ENCODE data around the gene ADD1.

ADD1 gene

DNA sequence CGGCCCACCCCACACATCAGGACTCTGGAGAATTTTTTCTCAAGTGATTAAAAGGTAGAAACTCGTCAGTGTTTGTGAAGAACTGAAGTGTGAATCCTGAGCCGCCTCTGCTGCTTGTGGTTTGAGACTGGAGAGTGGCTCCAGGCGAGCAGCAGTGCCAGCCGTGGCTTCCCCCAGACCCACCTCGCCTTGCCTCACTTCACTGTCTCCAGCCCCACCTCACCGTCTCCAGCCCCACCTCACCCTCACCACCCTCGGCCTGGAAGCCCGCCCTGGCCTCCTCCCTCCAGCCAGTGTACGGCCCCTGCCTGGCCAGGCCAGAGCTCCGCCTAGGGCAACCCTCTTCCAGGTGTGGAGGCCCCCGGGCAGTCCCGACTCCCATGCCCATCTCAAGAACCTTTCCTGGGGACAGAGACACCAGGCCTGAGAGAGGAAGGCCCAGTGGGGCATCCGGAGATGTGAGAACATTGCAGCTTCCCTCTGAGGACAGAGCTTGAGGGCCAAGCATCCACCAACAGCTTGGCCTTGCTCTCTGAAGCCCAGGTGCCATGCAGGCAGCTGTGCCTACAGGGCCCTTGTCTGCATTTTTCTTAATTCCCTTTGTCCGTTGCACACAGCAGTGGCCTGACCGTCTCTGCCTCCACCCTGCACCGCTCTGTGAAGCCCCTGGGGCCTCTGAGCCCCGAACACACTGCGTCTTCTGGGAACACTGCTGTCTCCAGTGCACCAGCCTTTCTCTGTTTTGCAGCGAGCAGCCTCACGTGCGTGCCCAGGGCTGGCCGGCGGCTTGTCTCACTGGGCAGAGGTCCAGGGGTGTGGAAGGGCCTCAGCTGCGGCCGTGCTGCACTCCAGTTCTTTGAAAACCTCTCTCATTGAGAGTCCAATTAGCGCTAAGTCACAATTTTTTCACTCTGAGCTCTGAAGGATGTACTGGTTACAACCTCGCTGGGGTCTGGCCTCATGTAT is 37.0 kb upstream of the ADD1 start:
- H3K4me3 ChIP-seq (replicated peaks; ENCODE audit: low read depth, low read length) = no peak overlapping the region
- peak; percentile 55 for DNase-seq (ENCODE audit: low read depth)
- TF ChIP-seq, protein P1, sequence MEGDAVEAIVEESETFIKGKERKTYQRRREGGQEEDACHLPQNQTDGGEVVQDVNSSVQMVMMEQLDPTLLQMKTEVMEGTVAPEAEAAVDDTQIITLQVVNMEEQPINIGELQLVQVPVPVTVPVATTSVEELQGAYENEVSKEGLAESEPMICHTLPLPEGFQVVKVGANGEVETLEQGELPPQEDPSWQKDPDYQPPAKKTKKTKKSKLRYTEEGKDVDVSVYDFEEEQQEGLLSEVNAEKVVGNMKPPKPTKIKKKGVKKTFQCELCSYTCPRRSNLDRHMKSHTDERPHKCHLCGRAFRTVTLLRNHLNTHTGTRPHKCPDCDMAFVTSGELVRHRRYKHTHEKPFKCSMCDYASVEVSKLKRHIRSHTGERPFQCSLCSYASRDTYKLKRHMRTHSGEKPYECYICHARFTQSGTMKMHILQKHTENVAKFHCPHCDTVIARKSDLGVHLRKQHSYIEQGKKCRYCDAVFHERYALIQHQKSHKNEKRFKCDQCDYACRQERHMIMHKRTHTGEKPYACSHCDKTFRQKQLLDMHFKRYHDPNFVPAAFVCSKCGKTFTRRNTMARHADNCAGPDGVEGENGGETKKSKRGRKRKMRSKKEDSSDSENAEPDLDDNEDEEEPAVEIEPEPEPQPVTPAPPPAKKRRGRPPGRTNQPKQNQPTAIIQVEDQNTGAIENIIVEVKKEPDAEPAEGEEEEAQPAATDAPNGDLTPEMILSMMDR (IDR thresholded peaks at IDR 0.05; ENCODE audit: low read length, missing control alignments) = no peak

DNA sequence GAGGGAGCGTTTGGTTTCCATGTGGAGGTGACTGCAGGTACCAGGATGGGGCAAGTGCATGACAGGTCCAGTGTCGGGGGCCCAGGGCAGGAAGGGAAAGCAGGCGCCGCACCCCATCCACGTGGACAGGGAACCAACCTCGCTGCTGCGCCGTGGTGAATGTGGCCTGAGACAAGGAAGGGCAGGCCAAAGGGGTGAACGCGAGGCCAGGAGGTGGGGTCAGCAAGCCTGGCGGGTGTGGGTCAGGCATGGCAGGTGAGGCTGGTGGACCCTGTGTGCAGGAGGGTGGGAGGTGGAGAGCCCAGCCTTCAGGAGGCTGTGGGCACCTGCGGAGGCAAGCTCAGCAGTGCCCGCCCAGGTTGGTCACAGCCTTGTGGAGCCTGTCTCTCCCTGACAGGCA is 36.1 kb upstream of the ADD1 start:
- no peak for DNase-seq (ENCODE audit: low read depth)
- no peak overlapping the region for H3K4me3 ChIP-seq (replicated peaks; ENCODE audit: low read depth, low read length)
- TF ChIP-seq, protein P1 (IDR thresholded peaks at IDR 0.05; ENCODE audit: low read length, missing control alignments) = no peak

DNA sequence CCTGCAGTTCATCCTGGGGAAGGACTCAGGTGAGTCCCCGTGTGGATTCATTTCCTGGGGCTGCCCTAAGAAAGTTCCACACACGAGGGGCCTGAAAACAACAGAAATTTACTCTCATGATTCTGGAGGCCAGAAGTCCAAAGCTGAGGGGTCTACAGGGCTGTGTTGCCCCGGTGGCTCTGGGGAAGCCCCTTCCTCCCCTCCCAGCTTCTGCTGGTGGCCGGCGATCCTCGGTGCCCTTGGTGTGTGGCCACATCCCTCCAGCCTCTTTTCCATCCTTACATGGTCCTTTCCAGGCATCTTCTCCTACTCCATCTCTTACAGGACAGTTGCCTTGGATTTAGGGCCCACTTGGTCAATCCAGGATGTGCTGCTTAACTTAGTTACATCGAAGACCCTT is 35.6 kb upstream of the ADD1 start:
- DNase-seq (ENCODE audit: low read depth) = no peak
- no peak overlapping the region for H3K4me3 ChIP-seq (replicated peaks; ENCODE audit: low read depth, low read length)
- TF ChIP-seq, protein P1 (IDR thresholded peaks at IDR 0.05; ENCODE audit: low read length, missing control alignments) = no peak

DNA sequence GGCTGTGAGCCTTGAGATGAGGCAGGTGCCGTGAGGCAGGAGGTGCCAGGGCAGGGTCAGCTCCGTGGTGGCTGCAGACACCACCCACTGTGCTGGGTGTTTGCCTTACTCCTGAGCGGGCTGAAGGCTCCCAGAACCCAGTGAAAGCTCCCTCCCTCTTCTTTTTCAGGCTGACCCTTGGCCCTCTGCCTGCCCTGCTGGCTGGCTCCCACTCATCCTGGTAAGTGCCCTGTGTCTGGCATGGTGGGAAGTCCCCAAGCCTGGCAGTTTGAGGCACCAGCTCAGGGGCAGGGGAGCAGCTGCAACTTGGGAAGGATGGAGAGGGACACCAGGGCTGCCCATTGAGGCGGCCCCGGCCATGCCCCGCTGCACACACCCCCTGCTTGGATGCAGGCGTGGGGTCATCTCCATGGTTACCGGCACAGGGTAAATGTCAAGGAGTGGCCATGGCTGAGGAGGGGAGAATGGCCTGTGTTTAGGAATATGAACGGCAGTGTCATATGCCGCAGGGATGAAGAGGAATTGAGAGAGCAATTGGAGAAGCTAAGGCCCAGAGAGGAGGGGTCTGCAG is 33.9 kb upstream of the ADD1 start:
- TF ChIP-seq, protein P1 (IDR thresholded peaks at IDR 0.05; ENCODE audit: low read length, missing control alignments) = no peak
- no peak for DNase-seq (ENCODE audit: low read depth)
- no peak overlapping the region for H3K4me3 ChIP-seq (replicated peaks; ENCODE audit: low read depth, low read length)

DNA sequence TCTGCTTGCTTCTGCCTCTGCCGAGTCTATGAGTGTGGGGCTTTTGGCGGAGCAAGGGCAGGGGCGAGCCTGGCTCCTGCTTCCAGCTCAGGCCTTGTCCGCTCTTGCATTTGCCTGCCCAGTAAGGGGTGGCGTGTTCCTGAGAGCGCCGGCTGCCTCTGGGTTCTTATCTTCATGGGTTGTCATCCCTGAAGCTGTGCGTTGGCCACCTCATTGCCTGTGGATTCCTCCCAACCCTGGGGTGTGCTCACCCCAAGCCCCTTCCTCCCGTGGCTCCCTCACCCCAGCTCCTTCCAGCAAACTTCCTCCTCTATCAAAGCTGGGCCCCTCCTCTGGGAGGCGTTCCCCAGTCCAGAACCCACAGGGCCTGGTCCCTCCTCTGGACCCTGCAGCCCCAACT is 33.3 kb upstream of the ADD1 start:
- DNase-seq (ENCODE audit: low read depth) = no peak
- no peak overlapping the region for H3K4me3 ChIP-seq (replicated peaks; ENCODE audit: low read depth, low read length)
- TF ChIP-seq, protein P1 (IDR thresholded peaks at IDR 0.05; ENCODE audit: low read length, missing control alignments) = no peak

DNA sequence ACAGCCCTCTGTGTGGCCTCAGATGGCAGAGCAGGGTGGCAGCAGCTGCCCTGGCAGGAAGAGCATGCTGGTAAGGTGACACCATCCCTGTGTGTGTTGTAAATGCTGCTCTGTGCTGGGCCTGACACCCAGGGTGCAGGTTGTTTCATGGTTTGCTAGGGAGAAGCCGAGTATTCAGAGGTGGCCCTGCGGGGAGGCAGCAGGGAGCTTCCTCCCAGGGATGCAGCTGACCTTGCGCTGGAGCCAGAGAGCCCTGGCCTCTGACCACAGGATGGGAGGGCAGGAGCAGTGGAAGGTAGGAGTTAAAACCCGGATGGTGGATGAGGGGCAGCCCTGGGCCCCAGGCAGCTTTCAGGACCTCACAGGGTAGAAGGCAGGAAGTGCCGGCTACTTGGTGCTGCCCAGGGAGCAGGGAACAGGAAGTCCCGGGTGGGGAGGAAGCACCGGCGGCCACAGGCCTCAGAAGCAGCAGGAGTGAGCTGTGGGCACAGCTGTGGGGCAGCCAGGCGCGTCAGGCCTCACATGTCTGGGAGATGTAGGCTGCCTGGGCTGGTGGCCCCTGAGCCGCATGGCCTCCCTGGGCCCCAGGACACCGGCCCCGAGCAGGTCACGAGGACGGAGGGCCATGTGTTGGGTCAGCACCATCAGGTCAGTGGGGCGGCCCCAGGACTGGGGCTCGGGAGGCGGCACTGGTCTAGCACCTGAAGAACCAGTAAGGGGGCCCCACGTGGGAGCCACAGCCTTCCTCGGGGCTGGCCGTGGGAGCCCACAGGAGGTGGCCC is 31.6 kb upstream of the ADD1 start:
- DNase-seq (ENCODE audit: low read depth) = peak; percentile 74
- peak overlapping the region; percentile 39 for H3K4me3 ChIP-seq (replicated peaks; ENCODE audit: low read depth, low read length)
- TF ChIP-seq, protein P1 (IDR thresholded peaks at IDR 0.05; ENCODE audit: low read length, missing control alignments) = no peak

Data from fibroblast of pulmonary artery (primary cell).